ENCODE measurements around the gene GOLPH3. TPM values are rescaled to one million over a fixed set of nuclear protein-coding genes. Genes with fewer than 3 reads are reported as not detected.

The GOLPH3 gene
- total and polyA plus RNA-seq, 2 experiments from 2014 or later, result 68.5 to 96.1 TPM

- Histone ChIP-seq H2AFZ (no peak overlapping the region), H3K4me1 (ENCODE audit: insufficient read depth) (no peaks in the 10 kb centered on the region), H3K79me2 (replicated peaks; ENCODE audit: insufficient read depth) (no peaks in the 10 kb centered on the region), H3K9me2 (ENCODE audit: insufficient read depth) (no peaks in the 10 kb centered on the region), H4K20me1 (replicated peaks; ENCODE audit: insufficient read depth) (no peaks in the 10 kb centered on the region), H3F3A (replicated peaks; ENCODE audit: low read depth) (no peaks in the 10 kb centered on the region), H3K27ac (ENCODE audit: low read depth) (no peak overlapping the region), H3K36me3 (ENCODE audit: insufficient read depth) (no peaks in the 10 kb centered on the region), H3K4me3 (no peak overlapping the region), H3K4me2 (no peak overlapping the region), H3K27me3 (ENCODE audit: insufficient read depth) (no peaks in the 10 kb centered on the region)
- H3K4me1 Mint-ChIP-seq, result no peaks in the 10 kb centered on the region
- TF ChIP-seq EZH2 (IDR thresholded peaks at IDR 0.05; ENCODE audit: low read depth, unreplicated experiment) (no peak), ZNF462 (CRISPR knock-in tag; IDR thresholded peaks at IDR 0.05) (no peak), ZNF331 (CRISPR knock-in tag; IDR thresholded peaks at IDR 0.05; ENCODE audit: low read depth) (no peak), CREB1 (CRISPR knock-in tag; IDR thresholded peaks at IDR 0.05; ENCODE audit: low read depth) (no peak), POLR2AphosphoS5 (IDR thresholded peaks at IDR 0.05; ENCODE audit: low read depth) (no peak), CTCF (conservative IDR thresholded peaks at IDR 0.05; ENCODE audit: low read depth in 2 of 2) (no peak), ZNF114 (CRISPR knock-in tag; IDR thresholded peaks at IDR 0.05) (no peak), EZH2phosphoT487 (IDR thresholded peaks at IDR 0.05; ENCODE audit: unreplicated experiment) (no peak), STAT1 (IDR thresholded peaks at IDR 0.05; ENCODE audit: unreplicated experiment) (no peak), JUNB (IDR thresholded peaks at IDR 0.05; ENCODE audit: unreplicated experiment) (no peak), ETS1 (IDR thresholded peaks at IDR 0.05) (no peak), REST (IDR thresholded peaks at IDR 0.05; ENCODE audit: unreplicated experiment) (no peak), NANOG (IDR thresholded peaks at IDR 0.05; ENCODE audit: borderline replicate concordance) (no peak)
- no peak overlapping the region for H3K27ac Mint-ChIP-seq
- peaks cover 7% of the 10 kb centered on the region for H3K36me3 Mint-ChIP-seq (ENCODE audit: low read depth)
- H3K9me3 Mint-ChIP-seq, result peaks cover 15% of the 10 kb centered on the region
- ATAC-seq (no peak), DNase-seq (ENCODE audit: low spot score) (no peak)
- H3K4me3 Mint-ChIP-seq, result no peak overlapping the region
- H3K27me3 Mint-ChIP-seq (ENCODE audit: insufficient read depth, low read depth, poor library complexity), result peaks cover 4% of the 10 kb centered on the region
These were observed 28.3 kb upstream of the GOLPH3 start for GRCh38 chr5:32202394-32202793.

Data from GM23338 (cell line).